HEK293 (cell line): ENCODE measurements around the gene PANX1.

Experiments used
- CTCF ChIA-PET: fragments of 350-600 bp; formaldehyde crosslinking; extraction: SDS; loops from one replicate; lab custom pipeline; 2021; ENCODE audit warnings: antibody characterized with exemption; lab: Yijun Ruan, JAX
- POLR2A ChIA-PET: fragments of 300-600 bp; formaldehyde crosslinking; extraction: SDS; loops from one replicate; lab custom pipeline; 2020; ENCODE audit warnings: antibody characterized with exemption, inconsistent platforms; lab: Yijun Ruan, JAX
- H3K27ac ChIP-seq: fragments of 200-500 bp; sonication (Bioruptor generic); 2 replicates; pipeline ENCODE4 v1.5.1; 2014; ENCODE audit warnings: low read depth, low read length, control low read depth, inconsistent platforms; ENCODE audit errors: extremely low read depth
- H3K36me3 ChIP-seq, 2 experiments: fragments of 200-500 bp in 1 of 2; sonication (Bioruptor generic) in 1 of 2; 1 replicate in 1 of 2; 2 replicates in 1 of 2; pipeline ENCODE4 v1.5.1; 2014 to 2017; ENCODE audit warnings: inconsistent platforms in 2 of 2, low read length in 2 of 2; ENCODE audit not compliant: control insufficient read depth in 2 of 2, insufficient read depth in 1 of 2
- H3K4me1 ChIP-seq: fragments of 200-500 bp; sonication (Bioruptor generic); 2 replicates; pipeline ENCODE4 v1.5.1; 2014; ENCODE audit warnings: mild to moderate bottlenecking, low read length, inconsistent platforms; ENCODE audit not compliant: control insufficient read depth, insufficient read depth
- H3K4me3 ChIP-seq: 2 replicates; pipeline ENCODE4 v1.5.1; 2011; ENCODE audit warnings: low read depth, mild to moderate bottlenecking, control low read depth, low read length, moderate library complexity
- H3K9me3 ChIP-seq: fragments of 200-500 bp; sonication (Bioruptor generic); 2 replicates; pipeline ENCODE4 v1.5.1; 2014; ENCODE audit warnings: low read depth, low read length, inconsistent platforms; ENCODE audit not compliant: control insufficient read depth, insufficient read depth
- ELK4 ChIP-seq: IDR thresholded peaks from 2 replicates; pipeline ENCODE4 v1.6.1; 2011; ENCODE audit warnings: mild to moderate bottlenecking, low read depth, low read length, borderline replicate concordance
- FEZF1 ChIP-seq: fragments of 450-650 bp; formaldehyde crosslinking; IDR thresholded peaks from 2 replicates; pipeline ENCODE4 v1.5.1; 2016; ENCODE audit warnings: missing biosample characterization, missing genetic modification characterization
- HOXA7 ChIP-seq: sonication (generic); formaldehyde crosslinking; IDR thresholded peaks from 2 replicates; pipeline ENCODE4 v1.8.1; 2022; ENCODE audit warnings: missing genetic modification reagents, borderline replicate concordance
- HOXD13 ChIP-seq: sonication (generic); formaldehyde crosslinking; IDR thresholded peaks from 2 replicates; pipeline ENCODE4 v1.8.0; 2022; ENCODE audit warnings: missing genetic modification reagents, borderline replicate concordance
- PRDM10 ChIP-seq: fragments of 450-650 bp; formaldehyde crosslinking; IDR thresholded peaks from 2 replicates; pipeline ENCODE4 v1.5.1; 2016; ENCODE audit warnings: missing biosample characterization, missing genetic modification characterization
- ZEB2 ChIP-seq: fragments of 450-650 bp; formaldehyde crosslinking; IDR thresholded peaks from 2 replicates; pipeline ENCODE4 v1.5.1; 2016; ENCODE audit warnings: missing biosample characterization, missing genetic modification characterization
- ZNF10 ChIP-seq: fragments of 450-650 bp; formaldehyde crosslinking; IDR thresholded peaks from 2 replicates; pipeline ENCODE4 v1.5.1; 2017; ENCODE audit warnings: missing biosample characterization, missing genetic modification characterization
- ZNF140 ChIP-seq: fragments of 450-650 bp; formaldehyde crosslinking; IDR thresholded peaks from 2 replicates; pipeline ENCODE4 v1.5.1; 2016; ENCODE audit warnings: missing biosample characterization, missing genetic modification characterization
- ZNF211 ChIP-seq: fragments of 450-650 bp; formaldehyde crosslinking; IDR thresholded peaks from 2 replicates; pipeline ENCODE4 v1.5.1; 2016; ENCODE audit warnings: low read depth, missing biosample characterization, missing genetic modification characterization
- ZNF416 ChIP-seq: fragments of 450-650 bp; formaldehyde crosslinking; IDR thresholded peaks from 2 replicates; pipeline ENCODE4 v1.5.1; 2016; ENCODE audit warnings: missing biosample characterization, missing genetic modification characterization
- ZNF580 ChIP-seq: fragments of 450-650 bp; formaldehyde crosslinking; IDR thresholded peaks from 2 replicates; pipeline ENCODE4 v1.5.1; 2016; ENCODE audit warnings: missing biosample characterization, missing genetic modification characterization
- ZNF658 ChIP-seq: fragments of 450-650 bp; formaldehyde crosslinking; IDR thresholded peaks from 2 replicates; pipeline ENCODE4; 2016; ENCODE audit warnings: missing biosample characterization, missing genetic modification characterization
- ZNF664 ChIP-seq: fragments of 450-650 bp; formaldehyde crosslinking; IDR thresholded peaks from 2 replicates; pipeline ENCODE4 v1.5.1; 2016; ENCODE audit warnings: missing biosample characterization, missing genetic modification characterization
- ZNF670 ChIP-seq: fragments of 450-650 bp; formaldehyde crosslinking; IDR thresholded peaks from 2 replicates; pipeline ENCODE4 v1.5.1; 2016; ENCODE audit warnings: missing biosample characterization, missing genetic modification characterization, low read depth
- ZNF768 ChIP-seq: fragments of 450-650 bp; formaldehyde crosslinking; IDR thresholded peaks from 2 replicates; pipeline ENCODE4 v1.5.1; 2018; ENCODE audit warnings: missing biosample characterization, mild to moderate bottlenecking, missing genetic modification characterization
- ZSCAN4 ChIP-seq: fragments of 450-650 bp; formaldehyde crosslinking; IDR thresholded peaks from 2 replicates; pipeline ENCODE4 v1.5.1; 2017; ENCODE audit warnings: missing biosample characterization, missing genetic modification characterization

The PANX1 gene

GRCh38 chr11:94145916-94146315 is 17.3 kb downstream of the PANX1 start (continued):
- TF ChIP-seq PRDM10 (tag by site-specific recombination) (no peak), ELK4 (no peak), ZNF580 (no peak), ZSCAN4 (no peak), ZNF10 (tag by site-specific recombination) (no peak), ZNF211 (tag by site-specific recombination) (no peak), HOXD13 (CRISPR knock-in tag) (no peak), ZNF658 (no peak)

GRCh38 chr11:94147433-94147845 is 18.8 kb downstream of the PANX1 start:
- no peak overlapping the region for H3K27ac ChIP-seq
- POLR2A ChIA-PET: no interaction called here
- CTCF ChIA-PET: no interaction called here
- peaks cover 22% of the 10 kb centered on the region for H3K4me1 ChIP-seq
- H3K9me3 ChIP-seq: no peaks in the 10 kb centered on the region
- no peaks in the 10 kb centered on the region for H3K36me3 ChIP-seq
- TF ChIP-seq ZEB2 (tag by site-specific recombination): 0 out of 2 replicates have a peak, but pooled peaks have one; percentile 32
- peak; percentile 46; the same call in 1 of the 2 replicates for TF ChIP-seq ZNF664
- TF ChIP-seq HOXA7 (CRISPR knock-in tag): no peak
- peak; percentile 73 for TF ChIP-seq FEZF1 (tag by site-specific recombination)
- TF ChIP-seq, all 188 proteins: peak for 3
- no peak overlapping the region for H3K4me3 ChIP-seq

- H3K36me3 ChIP-seq: no peaks in the 10 kb centered on the region
- H3K9me3 ChIP-seq: no peaks in the 10 kb centered on the region
- H3K4me3 ChIP-seq: no peak overlapping the region
- TF ChIP-seq ZNF140 (tag by site-specific recombination) (no peak), ZNF670 (tag by site-specific recombination) (no peak), ZNF416 (tag by site-specific recombination) (no peak), ZNF768 (tag by site-specific recombination) (no peak)
- TF ChIP-seq, all 188 proteins: peak for 0
- CTCF ChIA-PET: interaction anchor here (1.5 kb wide), 1 partner anchor 35 kb away, joined by 3 read pairs; no protein-coding TSS in a partner anchor
- POLR2A ChIA-PET: no interaction called here
- Histone ChIP-seq H3K27ac (no peak overlapping the region), H3K4me1 (peaks cover 29% of the 10 kb centered on the region)
These were observed 19.5 kb downstream of the PANX1 start for GRCh38 chr11:94148189-94148588.
